Subcutaneous abdominal adipose tissue (tissue), 5 donors: ENCODE results near the gene MBNL2.

Experiments used
- H3K27ac ChIP-seq: one replicate; pipeline ENCODE4 v1.7.0; 2013; ENCODE audit warnings: low read depth, mild to moderate bottlenecking, inconsistent platforms, low read length, moderate library complexity
- H3K27me3 ChIP-seq, 5 donors: one replicate each; pipeline ENCODE4 v1.7.0; 2013; ENCODE audit warnings: low read length in 5 of 5, inconsistent platforms in 1 of 5; ENCODE audit not compliant: control insufficient read depth in 5 of 5, insufficient read depth in 4 of 5
- H3K36me3 ChIP-seq, 5 donors: one replicate each; pipeline ENCODE4 v1.7.0; 2013; ENCODE audit warnings: low read length in 5 of 5; ENCODE audit not compliant: control insufficient read depth in 5 of 5, insufficient read depth in 5 of 5
- H3K4me1 ChIP-seq, 5 donors: one replicate each; pipeline ENCODE4 v1.7.0; 2013; ENCODE audit warnings: low read length in 5 of 5, mild to moderate bottlenecking in 3 of 5, moderate library complexity in 1 of 5; ENCODE audit not compliant: control insufficient read depth in 5 of 5, insufficient read depth in 5 of 5
- H3K4me3 ChIP-seq, 5 donors: one replicate each; pipeline ENCODE4 v1.7.0; 2013; ENCODE audit warnings: low read length in 5 of 5, low read depth in 1 of 5
- H3K9ac ChIP-seq, 5 donors: one replicate each; pipeline ENCODE4 v1.7.0; 2013; ENCODE audit warnings: low read length in 5 of 5, mild to moderate bottlenecking in 4 of 5, moderate library complexity in 3 of 5
- H3K9me3 ChIP-seq, 5 donors: one replicate each; pipeline ENCODE4 v1.7.0; 2013; ENCODE audit warnings: low read length in 5 of 5; ENCODE audit not compliant: control insufficient read depth in 5 of 5
- donor health status: healthy.
- donor health status: healthy.
- donor health status: healthy.
- donor health status: healthy.
- donor health status: healthy.

The MBNL2 gene

DNA sequence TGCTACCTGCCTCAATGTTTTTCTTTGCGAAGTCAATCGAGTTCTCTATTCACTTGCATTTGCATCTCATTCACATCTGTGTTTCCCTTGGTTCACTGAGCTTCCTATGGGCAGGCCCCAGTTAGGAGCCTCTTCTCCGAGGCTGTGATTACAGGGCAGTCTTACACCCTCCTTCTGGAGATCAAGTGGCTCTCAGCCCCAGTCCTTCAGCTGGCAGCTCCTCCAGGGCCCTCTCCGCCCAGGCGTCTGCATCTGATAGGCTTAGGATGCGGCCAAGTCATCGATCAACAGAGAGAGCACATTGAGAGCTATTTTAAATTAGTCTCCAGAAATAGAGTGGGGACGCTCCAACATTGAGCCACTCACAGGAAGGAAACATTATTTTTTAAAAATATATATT, 44.2 kb downstream of the MBNL2 start:
- Histone ChIP-seq H3K9ac (no peak overlapping the region), H3K4me1 (peaks cover 2 to 53% (median 31%) of the 10 kb centered on the region in 5 donors), H3K4me3 (no peak overlapping the region)

DNA sequence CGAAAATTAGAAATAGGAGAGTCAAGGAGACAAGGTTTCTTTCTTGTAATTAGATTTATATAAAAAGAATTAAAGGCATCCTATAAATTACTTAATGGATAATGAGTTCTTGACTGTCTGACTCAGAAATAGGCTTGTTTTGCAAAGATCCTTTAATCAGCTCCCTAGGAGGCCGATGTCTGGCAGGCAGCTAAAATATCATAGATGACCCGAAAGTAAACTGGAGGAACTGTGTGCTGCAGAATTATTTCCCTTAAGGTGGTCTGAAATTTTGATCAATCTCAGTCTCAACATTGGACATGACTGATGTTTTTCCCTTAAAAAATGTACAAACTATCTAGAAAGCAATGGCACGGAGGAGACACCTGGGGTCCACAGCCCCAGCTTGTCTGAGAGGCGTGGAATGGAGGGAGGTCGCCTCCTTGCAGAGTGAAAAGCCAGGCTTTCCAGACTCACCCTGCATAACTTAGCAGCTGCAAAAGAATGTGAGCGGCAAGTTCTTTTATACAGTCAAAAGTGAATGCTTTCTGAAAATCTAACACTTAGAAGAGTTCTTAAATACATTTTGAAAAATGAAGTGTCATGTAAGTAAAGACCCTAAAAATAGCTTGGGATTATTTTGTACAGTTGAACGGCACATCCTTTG, 44.8 kb downstream of the MBNL2 start:
- H3K36me3 ChIP-seq = peaks cover 0 to 5% (median 5%) of the 10 kb centered on the region in 5 donors
- H3K4me1 ChIP-seq = peaks cover 2 to 48% (median 26%) of the 10 kb centered on the region in 5 donors
- no peak overlapping the region for H3K4me3 ChIP-seq
- H3K27me3 ChIP-seq = no peaks in the 10 kb centered on the region
- no peaks in the 10 kb centered on the region for H3K9me3 ChIP-seq
- H3K9ac ChIP-seq = no peak overlapping the region
- no peak overlapping the region for H3K27ac ChIP-seq

More for the DNA sequence above, 44.2 kb downstream of the MBNL2 start:
- H3K36me3 ChIP-seq = peaks cover 0 to 5% (median 5%) of the 10 kb centered on the region in 5 donors
- H3K9me3 ChIP-seq = no peaks in the 10 kb centered on the region
- no peaks in the 10 kb centered on the region for H3K27me3 ChIP-seq
- H3K27ac ChIP-seq = no peak overlapping the region

GRCh38 chr13:97267418-97268059, 45.4 kb downstream of the MBNL2 start:
- no peak overlapping the region for H3K27ac ChIP-seq
- peaks cover 0 to 41% (median 26%) of the 10 kb centered on the region in 5 donors for H3K4me1 ChIP-seq
- no peaks in the 10 kb centered on the region for H3K9me3 ChIP-seq
- no peak overlapping the region for H3K9ac ChIP-seq
- H3K27me3 ChIP-seq = no peaks in the 10 kb centered on the region
- H3K36me3 ChIP-seq = peaks cover 0 to 5% (median 5%) of the 10 kb centered on the region in 5 donors
- H3K4me3 ChIP-seq = no peak overlapping the region

DNA sequence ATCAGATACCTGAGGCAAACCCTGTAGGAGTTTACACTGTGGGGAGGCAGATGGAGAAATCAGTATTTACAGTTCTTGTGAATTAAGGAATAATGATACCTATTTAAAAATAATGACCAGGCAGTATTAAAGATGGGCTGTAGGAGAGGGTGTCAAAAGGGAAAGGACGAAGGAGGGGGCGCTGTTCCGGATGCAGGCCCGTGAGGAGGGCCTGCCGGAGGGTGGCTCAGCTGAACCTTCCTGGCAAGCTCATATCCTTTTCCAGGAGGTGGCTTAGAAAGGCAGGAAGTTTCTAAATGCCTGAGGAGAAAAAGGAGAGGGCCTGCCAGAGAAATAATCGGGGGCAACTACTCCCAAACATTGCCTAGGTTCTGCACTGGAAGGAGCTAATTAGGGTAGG, 46.6 kb downstream of the MBNL2 start:
- no peaks in the 10 kb centered on the region for H3K27me3 ChIP-seq
- H3K4me3 ChIP-seq = no peak overlapping the region
- H3K36me3 ChIP-seq = peaks cover 0 to 5% (median 3%) of the 10 kb centered on the region in 5 donors
- H3K27ac ChIP-seq = peak overlapping the region; percentile 2
- H3K4me1 ChIP-seq = peaks cover 0 to 48% (median 33%) of the 10 kb centered on the region in 5 donors
- no peaks in the 10 kb centered on the region for H3K9me3 ChIP-seq
- no peak overlapping the region for H3K9ac ChIP-seq

- Histone ChIP-seq H3K9me3 (no peaks in the 10 kb centered on the region), H3K4me1 (peaks cover 0 to 53% (median 34%) of the 10 kb centered on the region in 5 donors), H3K36me3 (peaks cover 0 to 5% (median 3%) of the 10 kb centered on the region in 5 donors), H3K4me3 (no peak overlapping the region), H3K27me3 (no peaks in the 10 kb centered on the region), H3K9ac (no peak overlapping the region), H3K27ac (peak overlapping the region; percentile 2)
Observed at GRCh38 chr13:97269603-97270002, 47.5 kb downstream of the MBNL2 start.

DNA sequence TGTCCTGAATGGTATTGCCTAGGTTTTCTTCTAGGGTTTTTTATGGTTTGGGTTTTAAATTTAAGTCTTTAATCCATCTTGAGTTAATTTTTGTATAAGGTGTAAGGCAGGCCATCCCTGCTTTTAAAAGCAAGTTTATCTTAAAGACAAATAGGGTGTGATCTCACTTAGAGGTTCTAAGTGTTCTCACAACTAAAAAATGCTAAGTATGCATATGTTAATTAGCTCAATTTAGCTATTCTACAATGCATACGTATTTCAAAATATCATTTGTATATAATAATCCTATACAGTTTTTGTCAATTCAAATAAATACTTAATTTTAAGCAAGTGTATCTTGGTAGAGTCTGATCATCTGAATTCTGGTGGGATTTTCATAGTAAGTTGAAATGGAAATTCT, 50.4 kb downstream of the MBNL2 start:
- H3K4me3 ChIP-seq = no peak overlapping the region
- H3K27me3 ChIP-seq = no peaks in the 10 kb centered on the region
- H3K36me3 ChIP-seq = peaks cover 5 to 17% (median 10%) of the 10 kb centered on the region in 5 donors
- peaks cover 0 to 55% (median 54%) of the 10 kb centered on the region in 5 donors for H3K4me1 ChIP-seq
- no peak overlapping the region for H3K9ac ChIP-seq
- no peak overlapping the region for H3K27ac ChIP-seq
- H3K9me3 ChIP-seq = no peaks in the 10 kb centered on the region

DNA sequence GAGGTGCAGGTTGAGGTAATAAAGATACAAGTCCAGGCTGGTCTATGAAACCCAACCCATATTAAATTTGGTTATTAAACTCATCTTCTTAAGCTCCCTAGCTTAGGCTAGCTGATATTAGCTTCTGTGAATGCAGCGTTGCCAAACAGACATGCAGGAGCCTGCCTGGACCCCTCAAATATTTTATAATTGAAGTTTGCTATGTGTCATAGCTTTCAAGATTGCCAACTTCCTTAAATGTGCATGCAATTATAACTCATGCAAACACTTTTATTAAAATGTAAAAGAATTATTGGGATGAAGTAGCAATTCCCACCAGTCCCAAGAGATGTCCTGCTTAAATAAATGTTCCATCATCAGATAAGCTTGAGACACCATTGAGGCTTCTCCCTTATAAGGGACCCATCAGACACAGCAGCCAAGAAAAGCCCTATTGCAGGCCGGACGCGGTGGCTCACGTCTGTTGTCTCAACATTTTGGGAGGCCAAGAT, 51.3 kb downstream of the MBNL2 start:
- Histone ChIP-seq H3K27me3 (no peaks in the 10 kb centered on the region), H3K36me3 (peaks cover 2 to 16% (median 10%) of the 10 kb centered on the region in 5 donors), H3K4me3 (no peak overlapping the region), H3K9me3 (no peaks in the 10 kb centered on the region), H3K4me1 (peaks cover 0 to 50% (median 46%) of the 10 kb centered on the region in 5 donors), H3K9ac (no peak overlapping the region), H3K27ac (peak overlapping the region; percentile 20)

GRCh38 chr13:97274829-97275649, 52.9 kb downstream of the MBNL2 start:
- H3K4me1 ChIP-seq = peaks cover 0 to 55% (median 50%) of the 10 kb centered on the region in 5 donors
- H3K4me3 ChIP-seq = no peak overlapping the region
- H3K36me3 ChIP-seq = peaks cover 0 to 16% (median 10%) of the 10 kb centered on the region in 5 donors

DNA sequence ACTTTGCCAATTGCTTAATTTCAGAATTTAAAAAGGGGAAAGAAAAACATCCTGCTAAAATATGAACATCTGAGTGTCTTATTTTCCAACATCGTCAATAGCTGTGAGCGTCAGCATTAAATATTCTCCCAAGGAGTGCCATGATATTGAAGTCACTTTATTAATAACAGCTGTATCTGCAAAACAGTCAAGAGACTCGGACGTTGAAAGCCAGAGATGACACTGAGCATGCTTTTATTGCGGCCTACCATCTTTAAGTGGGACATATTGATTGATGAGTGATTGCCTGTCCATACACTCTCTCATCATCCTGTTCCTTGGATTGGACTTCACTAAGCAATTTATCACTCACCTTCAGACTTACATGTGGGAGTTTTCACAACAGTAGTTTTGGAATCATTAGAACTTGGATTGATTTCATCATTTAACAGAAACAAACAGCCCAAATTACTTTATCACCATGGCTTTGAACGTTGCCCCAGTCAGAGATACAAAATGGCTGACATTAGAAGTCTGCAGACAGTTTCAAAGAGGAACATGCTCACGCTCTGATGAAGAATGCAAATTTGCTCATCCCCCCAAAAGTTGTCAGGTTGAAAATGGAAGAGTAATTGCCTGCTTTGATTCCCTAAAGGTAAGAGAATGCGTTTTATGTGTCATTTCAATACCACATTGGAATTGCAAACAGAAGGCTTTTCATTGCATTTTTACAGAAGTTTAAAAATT, 53.8 kb downstream of the MBNL2 start:
- no peak overlapping the region for H3K4me3 ChIP-seq
- H3K27ac ChIP-seq = peak overlapping the region; percentile 66
- H3K4me1 ChIP-seq = peaks cover 2 to 64% (median 54%) of the 10 kb centered on the region in 5 donors
- H3K9me3 ChIP-seq = no peaks in the 10 kb centered on the region
- no peak overlapping the region for H3K9ac ChIP-seq
- peaks cover 0 to 19% (median 9%) of the 10 kb centered on the region in 5 donors for H3K36me3 ChIP-seq
- H3K27me3 ChIP-seq = no peaks in the 10 kb centered on the region

More at GRCh38 chr13:97274829-97275649, 52.9 kb downstream of the MBNL2 start:
- peak overlapping the region in 1 of 5 donors; percentile 48 for H3K9ac ChIP-seq
- no peaks in the 10 kb centered on the region for H3K27me3 ChIP-seq
- peak overlapping the region; percentile 66 for H3K27ac ChIP-seq
- H3K9me3 ChIP-seq = no peaks in the 10 kb centered on the region
